Measurements from ENCODE around the gene TENT4B. TPM values are rescaled to one million over a fixed set of nuclear protein-coding genes. Genes with fewer than 3 reads are reported as not detected.
A peak's percentile ranks its signal among the peaks of the same experiment; 100 is the strongest.

TENT4B gene
- polyA plus RNA-seq, 3 donors from 2014 or later, result 3.4 to 5.9 (median 5.7) TPM

- peaks cover 0 to 2% (median 0%) of the 10 kb centered on the region in 3 donors for H3K27me3 Mint-ChIP-seq (ENCODE audit: low read depth in 3 of 3)
- no peaks in the 10 kb centered on the region for H3K9me3 Mint-ChIP-seq
- no peaks in the 10 kb centered on the region for H3K36me3 Mint-ChIP-seq
- H3K4me1 Mint-ChIP-seq, result no peaks in the 10 kb centered on the region
- no peak for DNase-seq
- H3K27ac Mint-ChIP-seq, result no peak overlapping the region
- no peak overlapping the region for H3K4me3 Mint-ChIP-seq
These were observed 13.5 kb upstream of the TENT4B start for GRCh38 chr16:50139580-50139979.

GRCh38 chr16:50144211-50144610 lies 8.9 kb upstream of the TENT4B start:
- DNase-seq, result no peak
- H3K27ac Mint-ChIP-seq, result no peak overlapping the region
- H3K4me1 Mint-ChIP-seq, result no peaks in the 10 kb centered on the region
- H3K4me3 Mint-ChIP-seq, result no peak overlapping the region
- H3K9me3 Mint-ChIP-seq, result no peaks in the 10 kb centered on the region
- H3K27me3 Mint-ChIP-seq (ENCODE audit: low read depth in 3 of 3), result no peaks in the 10 kb centered on the region
- no peaks in the 10 kb centered on the region for H3K36me3 Mint-ChIP-seq

- H3K36me3 Mint-ChIP-seq, result no peaks in the 10 kb centered on the region
- H3K4me1 Mint-ChIP-seq, result peaks cover under 1 to 1% of the 10 kb centered on the region in 2 donors
- no peaks in the 10 kb centered on the region for H3K9me3 Mint-ChIP-seq
- DNase-seq, result no peak
- no peak overlapping the region for H3K4me3 Mint-ChIP-seq
- H3K27ac Mint-ChIP-seq, result peak overlapping the region in 2 of 6 donors; percentile 11 to 54
- H3K27me3 Mint-ChIP-seq (ENCODE audit: low read depth in 3 of 3), result peaks cover 0 to under 1% (median 0%) of the 10 kb centered on the region in 3 donors
These were observed 6.3 kb upstream of the TENT4B start for GRCh38 chr16:50146479-50147435.

- Mint-ChIP-seq H3K4me3 (peak overlapping the region in 3 of 5 donors; percentile 14 to 87 (median 27)), H3K27ac (peak overlapping the region in 4 of 6 donors; percentile 81 to 99 (median 94))
- DNase-seq, result no peak
These were observed 1.8 kb upstream of the TENT4B start for GRCh38 chr16:50151322-50151721.

GRCh38 chr16:50151756-50152155 lies 1.4 kb upstream of the TENT4B start:
- no peak for DNase-seq

More at GRCh38 chr16:50151322-50151721, 1.8 kb upstream of the TENT4B start:
- no peaks in the 10 kb centered on the region for H3K36me3 Mint-ChIP-seq
- H3K27me3 Mint-ChIP-seq (ENCODE audit: low read depth in 3 of 3), result peaks cover 18 to 24% (median 22%) of the 10 kb centered on the region in 3 donors
- H3K9me3 Mint-ChIP-seq, result no peaks in the 10 kb centered on the region
- H3K4me1 Mint-ChIP-seq, result peaks cover 28 to 29% of the 10 kb centered on the region in 2 donors

GRCh38 chr16:50152351-50152806 lies 727 bp upstream of the TENT4B start:
- no peaks in the 10 kb centered on the region for H3K36me3 Mint-ChIP-seq
- DNase-seq, result peak; percentile 81 to 82 (median 82)
- no peaks in the 10 kb centered on the region for H3K9me3 Mint-ChIP-seq
- peaks cover 18 to 24% (median 22%) of the 10 kb centered on the region in 3 donors for H3K27me3 Mint-ChIP-seq (ENCODE audit: low read depth in 3 of 3)
- H3K4me1 Mint-ChIP-seq, result peaks cover 36 to 40% of the 10 kb centered on the region in 2 donors
- H3K27ac Mint-ChIP-seq, result peak overlapping the region; percentile 81 to 99 (median 94)
- H3K4me3 Mint-ChIP-seq, result peak overlapping the region; percentile 87 to 97 (median 89)

More at GRCh38 chr16:50151756-50152155, 1.4 kb upstream of the TENT4B start:
- H3K27me3 Mint-ChIP-seq (ENCODE audit: low read depth in 3 of 3), result peaks cover 18 to 24% (median 22%) of the 10 kb centered on the region in 3 donors
- H3K9me3 Mint-ChIP-seq, result no peaks in the 10 kb centered on the region
- no peaks in the 10 kb centered on the region for H3K36me3 Mint-ChIP-seq
- H3K4me3 Mint-ChIP-seq, result peak overlapping the region; percentile 87 to 97 (median 89)
- peak overlapping the region; percentile 81 to 99 (median 94) for H3K27ac Mint-ChIP-seq
- H3K4me1 Mint-ChIP-seq, result peaks cover 32 to 33% of the 10 kb centered on the region in 2 donors

- peak; percentile 51 to 63 (median 63) for DNase-seq
- H3K36me3 Mint-ChIP-seq, result no peaks in the 10 kb centered on the region
- H3K27ac Mint-ChIP-seq, result peak overlapping the region; percentile 87 to 99 (median 92)
- H3K4me3 Mint-ChIP-seq, result peak overlapping the region; percentile 79 to 93 (median 89)
- peaks cover 18 to 24% (median 22%) of the 10 kb centered on the region in 3 donors for H3K27me3 Mint-ChIP-seq (ENCODE audit: low read depth in 3 of 3)
- no peaks in the 10 kb centered on the region for H3K9me3 Mint-ChIP-seq
- H3K4me1 Mint-ChIP-seq, result peaks cover 44 to 49% of the 10 kb centered on the region in 2 donors
These were observed 702 bp downstream of the TENT4B start for GRCh38 chr16:50153596-50154419.

- Mint-ChIP-seq H3K9me3 (no peaks in the 10 kb centered on the region), H3K4me3 (peak overlapping the region; percentile 79 to 93 (median 89)), H3K27me3 (ENCODE audit: low read depth in 3 of 3) (peaks cover 18 to 24% (median 22%) of the 10 kb centered on the region in 3 donors), H3K36me3 (no peaks in the 10 kb centered on the region), H3K4me1 (peaks cover 47 to 56% of the 10 kb centered on the region in 2 donors), H3K27ac (peak overlapping the region; percentile 87 to 99 (median 92))
- no peak for DNase-seq
These were observed 1.4 kb downstream of the TENT4B start for GRCh38 chr16:50154420-50154950.

GRCh38 chr16:50155925-50156324 lies 2.8 kb downstream of the TENT4B start:
- Mint-ChIP-seq H3K4me3 (peak overlapping the region; percentile 79 to 93 (median 89)), H3K27me3 (ENCODE audit: low read depth in 3 of 3) (peaks cover 18 to 24% (median 22%) of the 10 kb centered on the region in 3 donors), H3K9me3 (no peaks in the 10 kb centered on the region), H3K4me1 (peaks cover 60 to 70% of the 10 kb centered on the region in 2 donors), H3K27ac (peak overlapping the region; percentile 87 to 99 (median 92)), H3K36me3 (peaks cover 0 to 6% (median 0%) of the 10 kb centered on the region in 3 donors)
- DNase-seq, result no peak

- H3K36me3 Mint-ChIP-seq, result peaks cover 0 to 6% (median 0%) of the 10 kb centered on the region in 3 donors
- no peaks in the 10 kb centered on the region for H3K9me3 Mint-ChIP-seq
- H3K27ac Mint-ChIP-seq, result peak overlapping the region in 5 of 6 donors; percentile 69 to 92 (median 78)
- peaks cover 18 to 24% (median 22%) of the 10 kb centered on the region in 3 donors for H3K27me3 Mint-ChIP-seq (ENCODE audit: low read depth in 3 of 3)
- peak overlapping the region; percentile 51 to 93 (median 64) for H3K4me3 Mint-ChIP-seq
- peaks cover 66 to 77% of the 10 kb centered on the region in 2 donors for H3K4me1 Mint-ChIP-seq
- no peak for DNase-seq
These were observed 3.5 kb downstream of the TENT4B start for GRCh38 chr16:50156590-50156989.

GRCh38 chr16:50160495-50161164 lies 7.5 kb downstream of the TENT4B start:
- H3K27me3 Mint-ChIP-seq (ENCODE audit: low read depth in 3 of 3), result peaks cover 0 to under 1% (median under 1%) of the 10 kb centered on the region in 3 donors
- no peaks in the 10 kb centered on the region for H3K9me3 Mint-ChIP-seq
- peak overlapping the region; percentile 83 to 98 (median 94) for H3K27ac Mint-ChIP-seq
- H3K36me3 Mint-ChIP-seq, result peaks cover 0 to 6% (median 0%) of the 10 kb centered on the region in 3 donors
- DNase-seq, result peak; percentile 71 to 77 (median 74)
- H3K4me3 Mint-ChIP-seq, result peak overlapping the region; percentile 20 to 83 (median 61)
- peaks cover 69 to 86% of the 10 kb centered on the region in 2 donors for H3K4me1 Mint-ChIP-seq

- Mint-ChIP-seq H3K4me3 (peak overlapping the region in 3 of 5 donors; percentile 8 to 40 (median 29)), H3K9me3 (no peaks in the 10 kb centered on the region), H3K27ac (peak overlapping the region; percentile 43 to 95 (median 83)), H3K4me1 (peaks cover 65 to 86% of the 10 kb centered on the region in 2 donors), H3K27me3 (ENCODE audit: low read depth in 3 of 3) (no peaks in the 10 kb centered on the region), H3K36me3 (peaks cover 0 to 6% (median 0%) of the 10 kb centered on the region in 3 donors)
- no peak for DNase-seq
These were observed 8.8 kb downstream of the TENT4B start for GRCh38 chr16:50161950-50162349.

Measured in immature natural killer cell (primary cell).